ENCODE measurements around the gene SIKE1.
"Not testable (repeated sequence)": the region's sequence is repeated elsewhere in the genome, so short reads cannot be mapped to it uniquely, and the experiment has no call there.

SIKE1 gene

GRCh38 chr1:114780344-114781226, at the start of gene SIKE1:
Gene SIKE1, minus strand, starts transcription at chr1:114780685. Its CDS starts 78 bp downstream, at chr1:114780607.
- peak; percentile 93 for DNase-seq

DNA sequence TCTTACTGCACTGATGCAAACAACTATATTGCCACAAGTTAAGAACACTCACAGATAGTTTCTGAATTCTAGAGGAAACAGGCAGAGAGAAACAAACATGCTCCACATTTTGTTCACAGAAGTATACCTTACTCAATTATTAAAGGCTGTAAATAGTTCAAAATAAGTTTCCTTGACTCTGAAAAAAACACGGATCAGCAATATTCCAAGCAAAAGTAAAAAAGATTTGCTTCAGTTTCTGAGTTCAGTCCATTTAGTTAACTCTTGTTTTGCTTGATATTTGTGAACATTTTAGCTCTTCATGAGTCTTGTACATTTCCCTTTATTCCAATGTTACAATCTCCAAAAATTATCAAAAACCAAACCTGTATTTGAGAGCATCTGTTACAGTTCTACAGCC, 49.6 kb upstream of the SIKE1 start:
- not testable (repeated sequence) for DNase-seq

DNA sequence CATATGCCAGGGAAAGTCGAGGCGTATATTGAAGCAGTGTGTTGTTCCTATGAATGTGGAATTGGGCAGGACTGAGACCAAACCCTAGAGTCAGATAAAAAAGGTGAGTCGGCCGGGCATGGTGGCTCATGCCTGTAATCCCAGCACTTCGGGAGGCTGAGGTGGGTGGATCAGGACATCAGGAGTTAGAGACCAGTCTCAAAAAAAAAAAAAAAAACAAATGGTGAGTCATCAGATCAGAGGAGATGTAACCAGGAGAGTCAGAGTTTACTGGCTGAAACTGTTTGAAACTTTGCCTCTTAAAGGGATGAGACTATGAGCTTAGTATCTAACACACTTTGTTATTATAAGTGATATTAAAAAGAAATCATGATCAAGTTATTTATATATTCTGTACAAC, 47.8 kb upstream of the SIKE1 start:
- no peak for DNase-seq

- DNase-seq = no peak
These were observed 41.5 kb upstream of the SIKE1 start for GRCh38 chr1:114821978-114822377.

GRCh38 chr1:114820392-114820791, 39.9 kb upstream of the SIKE1 start:
- DNase-seq = no peak

DNA sequence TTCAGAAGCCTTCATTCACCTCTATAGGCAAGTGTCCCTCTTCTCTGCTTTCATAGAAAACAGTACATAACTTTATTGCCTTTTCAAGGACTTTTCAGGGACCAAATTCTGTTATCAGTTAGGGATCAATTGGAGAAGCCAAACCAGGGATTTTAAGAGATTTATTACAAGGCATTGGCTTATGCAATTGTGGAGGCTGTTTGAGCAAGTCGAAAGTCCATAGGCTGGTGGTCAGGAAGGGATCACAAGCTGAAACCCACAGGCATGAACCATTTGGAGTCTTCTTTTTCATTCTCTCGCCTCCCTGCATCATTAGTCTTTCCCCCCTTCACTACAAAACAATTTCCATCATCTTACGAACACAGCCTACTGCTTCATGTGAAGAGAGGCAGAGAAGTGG, 39.4 kb upstream of the SIKE1 start:
- DNase-seq = no peak

DNA sequence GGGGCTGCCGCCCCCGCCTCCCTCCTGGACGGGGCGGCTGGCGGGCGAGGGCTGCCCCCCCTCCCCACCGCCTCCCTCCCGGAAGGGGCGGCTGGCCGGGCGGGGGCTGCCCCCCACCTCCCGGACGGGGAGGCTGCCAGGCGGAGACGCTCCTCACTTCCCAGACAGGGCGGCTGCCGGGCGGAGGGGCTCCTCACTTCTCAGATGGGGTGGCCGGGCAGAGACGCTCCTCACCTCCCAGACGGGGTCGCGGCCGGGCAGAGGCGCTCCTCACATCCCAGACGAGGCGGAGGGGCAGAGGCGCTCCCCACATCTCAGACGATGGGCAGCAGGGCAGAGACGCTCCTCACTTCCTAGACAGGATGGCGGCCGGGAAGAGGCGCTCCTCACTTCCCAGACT, 24.0 kb upstream of the SIKE1 start:
- not testable (repeated sequence) for DNase-seq

- no peak for DNase-seq
These were observed 22.5 kb upstream of the SIKE1 start for GRCh38 chr1:114803001-114803400.

GRCh38 chr1:114794038-114794437, 13.6 kb upstream of the SIKE1 start:
- DNase-seq = no peak

DNA sequence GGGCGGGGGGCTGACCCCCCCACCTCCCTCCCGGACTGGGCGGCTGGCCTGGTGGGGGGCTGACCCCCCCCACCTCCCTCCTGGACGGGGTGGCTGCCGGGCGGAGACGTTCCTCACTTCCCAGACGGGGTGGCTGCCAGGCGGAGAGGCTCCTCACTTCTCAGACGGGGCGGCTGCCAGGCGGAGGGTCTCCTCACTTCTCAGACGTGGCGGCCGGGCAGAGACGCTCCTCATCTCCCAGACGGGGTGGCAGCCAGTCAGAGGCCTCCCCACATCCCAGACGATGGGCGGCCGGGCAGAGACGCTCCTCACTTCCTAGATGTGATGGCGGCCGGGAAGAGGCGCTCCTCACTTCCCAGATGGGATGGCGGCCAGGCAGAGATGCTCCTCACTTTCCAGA, 10.1 kb upstream of the SIKE1 start:
- DNase-seq = not testable (repeated sequence)

GRCh38 chr1:114786440-114786839, 6.0 kb upstream of the SIKE1 start:
- DNase-seq = not testable (repeated sequence)

DNA sequence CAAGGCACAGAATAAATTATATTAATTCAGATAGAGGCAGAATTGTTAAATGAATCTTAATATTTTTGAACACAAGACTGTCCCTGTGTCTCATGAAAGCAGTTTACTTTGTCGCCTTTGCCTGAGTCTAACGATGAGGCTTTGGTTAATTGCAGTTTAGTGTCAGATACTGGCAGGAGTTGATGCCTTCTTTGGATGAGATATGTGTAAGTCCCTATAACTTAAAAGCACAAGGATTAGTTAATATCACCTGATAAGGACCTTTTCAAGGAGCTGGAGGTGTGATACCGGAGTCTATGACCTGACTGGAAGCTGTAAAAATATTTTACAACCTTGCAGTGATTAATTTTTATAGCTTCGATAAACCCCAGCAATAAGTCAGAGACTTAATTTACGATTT, 2.0 kb upstream of the SIKE1 start:
- no peak for DNase-seq

GRCh38 chr1:114779722-114780121, 763 bp downstream of the SIKE1 start:
- DNase-seq = no peak

- not testable (repeated sequence) for DNase-seq
These were observed 3.8 kb downstream of the SIKE1 start for GRCh38 chr1:114776726-114777125.

- DNase-seq = no peak
These were observed 8.5 kb downstream of the SIKE1 start for GRCh38 chr1:114771992-114772391.

GRCh38 chr1:114770989-114771388, 9.5 kb downstream of the SIKE1 start:
- no peak for DNase-seq

GRCh38 chr1:114764689-114765088, 15.8 kb downstream of the SIKE1 start:
- no peak for DNase-seq

GRCh38 chr1:114758256-114758832, 22.1 kb downstream of the SIKE1 start:
- no peak for DNase-seq

DNA sequence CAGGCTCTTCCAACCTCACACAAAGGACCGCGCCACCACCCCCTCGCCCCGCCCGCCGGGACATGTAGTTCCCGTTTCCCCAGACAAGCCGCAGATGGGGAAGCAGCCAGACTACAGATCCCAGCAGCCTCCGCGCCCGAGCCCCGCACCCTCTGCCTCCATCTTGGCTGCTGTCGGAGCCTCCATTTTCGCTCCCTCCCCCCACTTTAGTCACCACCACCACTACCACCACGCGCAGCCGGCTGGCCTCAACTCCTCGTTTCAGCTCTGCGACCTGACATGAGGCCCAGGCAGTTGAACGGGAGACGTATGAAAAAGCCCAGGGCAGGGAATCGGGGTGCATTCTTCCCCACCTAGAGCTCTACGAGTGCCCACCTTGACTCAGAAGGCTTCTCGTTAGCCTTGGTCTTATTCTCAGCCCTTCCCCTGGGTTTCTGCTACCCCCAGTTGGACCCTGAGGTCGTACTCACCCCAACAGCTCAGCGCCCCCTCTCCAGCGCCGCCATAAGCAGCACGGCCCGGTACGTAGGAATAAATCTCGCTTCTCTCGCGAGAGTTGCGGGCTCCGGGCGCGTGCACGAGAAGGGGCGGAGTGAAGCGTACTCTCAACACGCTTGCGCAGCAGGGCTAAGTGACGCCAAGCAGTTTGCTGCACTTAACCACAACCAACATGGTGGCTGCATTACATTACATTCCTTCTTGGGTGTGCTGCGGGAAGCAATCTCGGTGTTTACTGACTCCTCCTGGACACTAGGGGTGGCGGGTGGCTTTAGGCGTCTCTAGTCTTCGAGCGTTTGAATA, 22.8 kb downstream of the SIKE1 start, which contains the start of gene CSDE1:
Gene CSDE1, minus strand, starts transcription at position 530 of the 801 bp plus-strand sequence. CDS start 18,094 bp downstream, outside the sequence.
- DNase-seq = peak; percentile 96

DNA sequence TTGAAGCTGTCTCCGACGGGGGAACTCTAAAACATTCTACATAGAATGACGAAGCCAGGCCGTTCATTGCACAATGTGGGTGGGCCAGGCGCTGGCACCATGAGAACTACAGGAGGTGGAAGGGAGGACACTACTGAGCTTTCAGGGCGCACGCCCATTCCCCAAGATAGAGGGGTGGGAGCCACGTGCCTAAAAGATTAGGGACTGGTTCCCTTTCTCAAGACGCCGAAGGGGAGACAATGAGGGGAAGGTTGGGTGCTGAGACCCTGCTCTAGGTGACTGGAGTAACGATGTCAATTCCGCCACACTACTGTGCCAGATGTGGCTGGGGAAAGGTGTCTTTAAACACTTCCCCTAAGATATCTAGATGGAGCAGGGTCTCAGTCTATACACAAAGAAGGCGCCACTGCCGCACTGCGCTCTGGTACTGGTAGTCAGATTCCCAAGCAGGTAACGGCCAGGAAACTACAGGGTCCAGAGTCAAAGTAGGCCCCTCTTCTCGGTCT, 23.5 kb downstream of the SIKE1 start:
- DNase-seq = no peak

DNA sequence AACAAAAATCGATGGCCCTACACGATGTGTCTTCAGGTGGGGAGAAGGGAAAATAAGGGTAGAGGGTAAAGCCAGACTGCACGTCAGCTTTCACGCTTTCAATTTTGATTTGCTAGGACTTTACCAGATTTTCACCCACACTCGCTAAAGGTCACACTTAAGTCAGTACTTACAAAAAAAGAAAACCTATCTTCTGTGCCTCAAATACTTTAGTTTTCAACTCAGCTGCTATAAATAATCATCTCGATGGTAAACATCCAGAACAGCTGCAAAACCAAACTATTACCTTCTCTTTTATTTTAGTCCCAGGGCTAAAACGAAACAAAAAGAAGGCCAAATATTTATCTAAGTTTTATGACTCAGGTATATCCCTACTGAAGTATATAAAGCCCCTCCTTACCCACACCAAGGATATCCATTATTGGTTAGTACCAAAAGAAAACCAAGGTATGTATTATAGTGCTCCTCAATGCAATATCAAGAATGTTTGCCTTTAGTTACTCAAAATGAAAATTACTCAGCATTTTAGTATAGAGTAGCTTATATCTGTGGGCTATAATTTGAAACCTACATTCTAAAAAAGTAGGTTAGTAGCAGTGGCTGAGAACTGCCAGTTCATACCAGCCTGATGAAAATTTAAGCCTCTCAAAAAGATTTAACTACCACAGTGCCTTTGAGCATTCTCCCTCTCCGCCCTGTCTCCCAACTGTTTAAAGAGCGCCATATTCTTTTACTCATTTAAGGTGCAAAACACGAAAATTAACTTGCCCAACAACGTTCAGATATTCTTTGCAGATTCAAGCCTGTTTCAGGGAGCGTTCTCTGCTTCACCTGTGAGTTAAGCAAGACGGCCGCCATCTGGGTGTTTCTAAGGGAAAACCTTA, 24.2 kb downstream of the SIKE1 start:
- no peak for DNase-seq
